GM12878 (cell line): ENCODE measurements around the gene SEPTIN10. TPM values are rescaled to one million over a fixed set of nuclear protein-coding genes. Genes with fewer than 3 reads are reported as not detected.

Source experiments
- ATAC-seq: fragments of 200-7000 bp; cut with Tn5 transposase; 3 replicates; pipeline ENCODE4 v1.9.1; 2020; ENCODE audit warnings: mild to moderate bottlenecking, moderate library complexity
- BruUV-seq: library from RNA; stranded (reverse); fragments of 400-500 nt; replicated peaks from 2 replicates; lab custom pipeline; 2021; lab: Mats Ljungman, UMichigan
- CTCF ChIA-PET: fragments of 300-600 bp; sonication (Branson Sonifier 250); formaldehyde crosslinking; extraction: SDS; loops from one replicate; lab custom pipeline; 2021; ENCODE audit warnings: inconsistent platforms; lab: Yijun Ruan, JAX
- POLR2A ChIA-PET: fragments of 350-600 bp; formaldehyde crosslinking; extraction: SDS; loops from one replicate; lab custom pipeline; 2021; ENCODE audit warnings: inconsistent platforms; lab: Charles Lee
- RAD21 ChIA-PET: fragments of 300-600 bp; sonication (Branson Sonifier 250); formaldehyde crosslinking; loops from one replicate; lab custom pipeline; 2023; ENCODE audit warnings: antibody characterized with exemption; ENCODE audit not compliant: unreplicated experiment; lab: Charles Lee
- SMC1A ChIA-PET: fragments of 300-600 bp; sonication (Branson Sonifier 250); formaldehyde crosslinking; loops from one replicate; lab custom pipeline; 2023; ENCODE audit not compliant: unreplicated experiment, uncharacterized antibody; lab: Charles Lee
- DNase-seq: peaks from one replicate; pipeline ENCODE4 v3.0.0-alpha.2; 2011; ENCODE audit warnings: low read depth, low spot score
- FAIRE-seq: peaks from 3 replicates; lab custom pipeline; 2011; peaks lifted over from hg19 to GRCh38; lab: Jason Lieb, UNC
- H2AFZ ChIP-seq: 2 replicates; pipeline ENCODE4 v1.6.0; 2011; ENCODE audit warnings: low read depth, low read length, control low read depth; ENCODE audit not compliant: control insufficient read depth
- H3K27ac ChIP-seq: 2 replicates; pipeline ENCODE4 v1.5.1; 2011; ENCODE audit warnings: control low read depth; ENCODE audit not compliant: control insufficient read depth, insufficient read depth
- H3K27me3 ChIP-seq, 2 experiments: replicated peaks in 1 of 2; 2 replicates each; pipeline versions ENCODE4 v1.6.0 to v1.6.1; 2011; ENCODE audit warnings: low read length in 1 of 2; ENCODE audit not compliant: control insufficient read depth in 2 of 2, insufficient read depth in 2 of 2
- H3K36me3 ChIP-seq, 2 experiments: 2 replicates each; pipeline ENCODE4 v1.5.1; 2011; ENCODE audit warnings: low read length in 1 of 2; ENCODE audit not compliant: control insufficient read depth in 2 of 2, insufficient read depth in 2 of 2
- H3K4me1 ChIP-seq: 2 replicates; pipeline ENCODE4 v1.6.1; 2011; ENCODE audit warnings: mild to moderate bottlenecking, low read length, moderate library complexity, mixed read lengths; ENCODE audit not compliant: control insufficient read depth, insufficient read depth
- H3K4me2 ChIP-seq: 2 replicates; pipeline ENCODE4 v1.6.0; 2011; ENCODE audit warnings: control low read depth; ENCODE audit not compliant: control insufficient read depth, insufficient read depth
- H3K4me3 ChIP-seq: fragments of 200-600 bp; sonication (generic); 2 replicates; pipeline ENCODE4 v1.5.1; 2016
- H3K79me2 ChIP-seq: 2 replicates; pipeline ENCODE4 v1.6.0; 2011; ENCODE audit warnings: low read length; ENCODE audit not compliant: control insufficient read depth, insufficient read depth
- H3K9ac ChIP-seq: 2 replicates; pipeline ENCODE4 v1.8.0; 2011; ENCODE audit warnings: low read length, control low read depth, mixed read lengths; ENCODE audit not compliant: control insufficient read depth, insufficient read depth
- H3K9me3 ChIP-seq: replicated peaks from 3 replicates; pipeline ENCODE4 v1.5.1; 2011; ENCODE audit warnings: mild to moderate bottlenecking, low read length; ENCODE audit not compliant: control insufficient read depth, insufficient read depth
- H4K20me1 ChIP-seq: 2 replicates; pipeline ENCODE4 v1.6.0; 2011; ENCODE audit not compliant: control insufficient read depth, insufficient read depth
- BRCA1 ChIP-seq: IDR thresholded peaks from 2 replicates; pipeline ENCODE4 v1.6.1; 2011; ENCODE audit warnings: low read depth, low read length, improper control_type of control experiment
- CREM ChIP-seq: IDR thresholded peaks from 2 replicates; pipeline ENCODE4 v1.6.1; 2014; ENCODE audit warnings: antibody characterized with exemption, low read depth
- PML ChIP-seq: IDR thresholded peaks from 2 replicates; pipeline ENCODE4 v1.6.1; 2012; ENCODE audit warnings: low read length, inconsistent platforms
- POLR2A ChIP-seq: IDR thresholded peaks from 2 replicates; pipeline ENCODE4 v1.6.1; 2011; ENCODE audit warnings: low read depth, mild to moderate bottlenecking, low read length
- POLR2AphosphoS2 ChIP-seq: IDR thresholded peaks from 2 replicates; pipeline ENCODE4 v1.6.1; 2011; ENCODE audit warnings: low read depth, mild to moderate bottlenecking, low read length, improper control_type of control experiment, moderate library complexity
- RBBP5 ChIP-seq: fragments of 200-600 bp; sonication (generic); conservative IDR thresholded peaks from 2 replicates; pipeline ENCODE4 v1.6.1; 2016
- SP1 ChIP-seq: IDR thresholded peaks from one replicate; pipeline ENCODE4 v1.6.1; 2011; ENCODE audit warnings: low read depth, low read length
- TCF12 ChIP-seq: IDR thresholded peaks from 2 replicates; pipeline ENCODE4 v1.6.1; 2011; ENCODE audit warnings: low read depth, mild to moderate bottlenecking, low read length
- YY1 ChIP-seq: IDR thresholded peaks from 2 replicates; pipeline ENCODE4 v1.6.1; 2011; ENCODE audit warnings: low read depth, mild to moderate bottlenecking, low read length
- ZNF384 ChIP-seq: IDR thresholded peaks from 2 replicates; pipeline ENCODE4 v1.6.1; 2012; ENCODE audit warnings: low read depth, mild to moderate bottlenecking, low read length, improper control_type of control experiment, borderline replicate concordance
- WGBS: methylation state at CpG from one replicate; pipeline ENCODE4 v1.1.6; 2016; ENCODE audit warnings: low lambda C conversion rate; ENCODE audit not compliant: insufficient replicate concordance, insufficient coverage; ENCODE audit errors: missing lambda C conversion rate; 5-methylcytosine and 5-hydroxymethylcytosine counted together
- in situ Hi-C: fragments of 300-500 bp; cut with MboI; formaldehyde crosslinking; loops from 9 replicates; pipeline ENCODE4 v1.14.3; 2018; ENCODE audit warnings: mixed read lengths
- intact Hi-C: fragments of 100-400 bp; cut with micrococcal nuclease; formaldehyde crosslinking; loops from one replicate; pipeline ENCODE4 v1.14.2; 2022; ENCODE audit not compliant: unreplicated experiment
- polyA plus RNA-seq, 11 experiments: library from polyadenylated mRNA; depleted of rRNA in 4 of 11; unstranded in 6 of 11; stranded (reverse) in 5 of 11; fragments of >200 nt; fragmentation: Nextera tagmentation in 4 of 11; fragmentation: Illumina TruSeq in 1 of 11; extraction: Ambion mirVana in 4 of 11; extraction: Trizol in 1 of 11; gene quantifications; 1 replicate in 1 of 11; 2 replicates in 10 of 11; pipeline versions ENCODE4 v1.2.1 to v1.2.3, GENCODE V29; 2011 to 2016; ENCODE audit warnings: inconsistent platforms in 2 of 11, missing spikeins in 2 of 11, low read depth in 1 of 11
- total RNA-seq, 4 experiments: library from RNA; depleted of rRNA in 3 of 4; stranded (reverse); fragments of >200 nt in 3 of 4; fragmentation: Illumina TruSeq in 1 of 4; extraction: Trizol in 1 of 4; gene quantifications; 2 replicates each; pipeline versions ENCODE4 v1.2.1 to v1.2.3, GENCODE V29; 2013 to 2021
- TF ChIP-seq, protein P1 (sequence below): fragments of 450-650 bp; formaldehyde crosslinking; IDR thresholded peaks from 2 replicates; pipeline ENCODE4 v1.5.0; 2022; ENCODE audit warnings: mild to moderate bottlenecking, missing genetic modification characterization
- TF ChIP-seq, protein P2 (sequence below): fragments of 450-650 bp; IDR thresholded peaks from 2 replicates; pipeline ENCODE4 v1.6.1; 2017; ENCODE audit warnings: antibody characterized with exemption, mild to moderate bottlenecking, moderate library complexity

Gene SEPTIN10
- total and polyA plus RNA-seq, 10 of the 15 experiments (the other 5 are each of a cell fraction or from before 2014, with no cell fraction given): 20.2 to 132 (median 62.7) TPM

DNA sequence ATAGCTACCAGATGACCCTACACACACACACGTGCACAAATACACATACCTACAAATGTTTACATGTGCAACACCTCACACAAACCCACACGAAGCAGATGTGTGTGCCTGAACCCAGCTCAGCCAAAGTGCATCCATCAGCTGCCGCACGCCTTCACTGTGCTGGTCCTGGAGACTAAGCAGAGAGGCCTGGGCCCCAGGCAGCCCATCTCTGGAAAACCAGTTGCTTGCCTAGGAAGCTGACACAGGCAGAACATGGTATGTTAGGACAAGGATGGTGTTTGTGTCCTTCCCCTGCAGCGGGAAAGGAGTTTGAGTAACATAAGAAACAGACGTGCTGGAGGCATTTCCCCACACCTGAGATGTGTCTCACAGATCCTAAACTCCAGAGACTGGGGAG, 86.7 kb downstream of the SEPTIN10 start:
- no peaks in the 10 kb centered on the region for H3K4me1 ChIP-seq
- POLR2A ChIA-PET: interaction anchor here (1.0 kb wide), 1 partner anchor 16 kb away, joined by 3 read pairs; no protein-coding TSS in a partner anchor
- H3K4me2 ChIP-seq: no peak overlapping the region
- no peaks in the 10 kb centered on the region for H4K20me1 ChIP-seq
- TF ChIP-seq TCF12 (no peak), YY1 (no peak), CREM (no peak), BRCA1 (no peak), ZNF384 (no peak), PML (no peak), POLR2AphosphoS2 (no peak), RBBP5 (no peak), SP1 (no peak), POLR2A (no peak)
- TF ChIP-seq, protein P1, sequence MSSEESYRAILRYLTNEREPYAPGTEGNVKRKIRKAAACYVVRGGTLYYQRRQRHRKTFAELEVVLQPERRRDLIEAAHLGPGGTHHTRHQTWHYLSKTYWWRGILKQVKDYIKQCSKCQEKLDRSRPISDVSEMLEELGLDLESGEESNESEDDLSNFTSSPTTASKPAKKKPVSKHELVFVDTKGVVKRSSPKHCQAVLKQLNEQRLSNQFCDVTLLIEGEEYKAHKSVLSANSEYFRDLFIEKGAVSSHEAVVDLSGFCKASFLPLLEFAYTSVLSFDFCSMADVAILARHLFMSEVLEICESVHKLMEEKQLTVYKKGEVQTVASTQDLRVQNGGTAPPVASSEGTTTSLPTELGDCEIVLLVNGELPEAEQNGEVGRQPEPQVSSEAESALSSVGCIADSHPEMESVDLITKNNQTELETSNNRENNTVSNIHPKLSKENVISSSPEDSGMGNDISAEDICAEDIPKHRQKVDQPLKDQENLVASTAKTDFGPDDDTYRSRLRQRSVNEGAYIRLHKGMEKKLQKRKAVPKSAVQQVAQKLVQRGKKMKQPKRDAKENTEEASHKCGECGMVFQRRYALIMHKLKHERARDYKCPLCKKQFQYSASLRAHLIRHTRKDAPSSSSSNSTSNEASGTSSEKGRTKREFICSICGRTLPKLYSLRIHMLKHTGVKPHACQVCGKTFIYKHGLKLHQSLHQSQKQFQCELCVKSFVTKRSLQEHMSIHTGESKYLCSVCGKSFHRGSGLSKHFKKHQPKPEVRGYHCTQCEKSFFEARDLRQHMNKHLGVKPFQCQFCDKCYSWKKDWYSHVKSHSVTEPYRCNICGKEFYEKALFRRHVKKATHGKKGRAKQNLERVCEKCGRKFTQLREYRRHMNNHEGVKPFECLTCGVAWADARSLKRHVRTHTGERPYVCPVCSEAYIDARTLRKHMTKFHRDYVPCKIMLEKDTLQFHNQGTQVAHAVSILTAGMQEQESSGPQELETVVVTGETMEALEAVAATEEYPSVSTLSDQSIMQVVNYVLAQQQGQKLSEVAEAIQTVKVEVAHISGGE: no peak
- TF ChIP-seq, protein P2, sequence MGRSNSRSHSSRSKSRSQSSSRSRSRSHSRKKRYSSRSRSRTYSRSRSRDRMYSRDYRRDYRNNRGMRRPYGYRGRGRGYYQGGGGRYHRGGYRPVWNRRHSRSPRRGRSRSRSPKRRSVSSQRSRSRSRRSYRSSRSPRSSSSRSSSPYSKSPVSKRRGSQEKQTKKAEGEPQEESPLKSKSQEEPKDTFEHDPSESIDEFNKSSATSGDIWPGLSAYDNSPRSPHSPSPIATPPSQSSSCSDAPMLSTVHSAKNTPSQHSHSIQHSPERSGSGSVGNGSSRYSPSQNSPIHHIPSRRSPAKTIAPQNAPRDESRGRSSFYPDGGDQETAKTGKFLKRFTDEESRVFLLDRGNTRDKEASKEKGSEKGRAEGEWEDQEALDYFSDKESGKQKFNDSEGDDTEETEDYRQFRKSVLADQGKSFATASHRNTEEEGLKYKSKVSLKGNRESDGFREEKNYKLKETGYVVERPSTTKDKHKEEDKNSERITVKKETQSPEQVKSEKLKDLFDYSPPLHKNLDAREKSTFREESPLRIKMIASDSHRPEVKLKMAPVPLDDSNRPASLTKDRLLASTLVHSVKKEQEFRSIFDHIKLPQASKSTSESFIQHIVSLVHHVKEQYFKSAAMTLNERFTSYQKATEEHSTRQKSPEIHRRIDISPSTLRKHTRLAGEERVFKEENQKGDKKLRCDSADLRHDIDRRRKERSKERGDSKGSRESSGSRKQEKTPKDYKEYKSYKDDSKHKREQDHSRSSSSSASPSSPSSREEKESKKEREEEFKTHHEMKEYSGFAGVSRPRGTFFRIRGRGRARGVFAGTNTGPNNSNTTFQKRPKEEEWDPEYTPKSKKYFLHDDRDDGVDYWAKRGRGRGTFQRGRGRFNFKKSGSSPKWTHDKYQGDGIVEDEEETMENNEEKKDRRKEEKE: no peak
- H3K27ac ChIP-seq: no peak overlapping the region
- no TSS peak for BruUV-seq
- H2AFZ ChIP-seq: no peak overlapping the region
- FAIRE-seq (no peak), DNase-seq (no peak), ATAC-seq (no peak)
- in situ Hi-C loops (no loop called here), intact Hi-C loops (no loop called here)
- no peak overlapping the region for H3K9ac ChIP-seq
- no peak overlapping the region for H3K4me3 ChIP-seq
- no peaks in the 10 kb centered on the region for H3K79me2 ChIP-seq
- H3K36me3 ChIP-seq: no peaks in the 10 kb centered on the region
- RAD21 ChIA-PET: no interaction called here
- SMC1A ChIA-PET: no interaction called here
- no peaks in the 10 kb centered on the region for H3K27me3 ChIP-seq
- CTCF ChIA-PET: interaction anchor here (0.6 to 0.8 kb wide), 2 partner anchors 18 to 21 kb away, joined by 3 to 4 read pairs; no protein-coding TSS in a partner anchor
- H3K9me3 ChIP-seq: no peaks in the 10 kb centered on the region
- 34% methylated on average over 6 of the region's 6 CpGs for WGBS
